GM23338 (cell line): ENCODE data around the gene CR2. TPM values are rescaled to one million over a fixed set of nuclear protein-coding genes. Genes with fewer than 3 reads are reported as not detected.

Experiments used
- ATAC-seq: fragments of 200-7000 bp; cut with Tn5 transposase; 3 replicates; pipeline ENCODE4 v1.9.1; 2020
- DNase-seq: peaks from one replicate; pipeline ENCODE4 v3.0.0-alpha.2; 2015; ENCODE audit warnings: low spot score
- H2AFZ ChIP-seq: fragments of 200-600 bp; sonication (generic); 2 replicates; pipeline ENCODE4 v1.8.0; 2016; ENCODE audit warnings: antibody characterized with exemption, mild to moderate bottlenecking, moderate library complexity
- H3F3A ChIP-seq: fragments of 200-600 bp; sonication (generic); replicated peaks from 2 replicates; pipeline ENCODE4 v1.8.0; 2017; ENCODE audit warnings: antibody characterized with exemption, mixed run types, low read depth
- H3K27ac ChIP-seq: fragments of 200-600 bp; sonication (generic); 2 replicates; pipeline ENCODE4 v1.6.1; 2016; ENCODE audit warnings: low read depth
- H3K27me3 ChIP-seq: fragments of 200-600 bp; sonication (generic); 2 replicates; pipeline ENCODE4 v1.8.0; 2016; ENCODE audit warnings: mild to moderate bottlenecking, mixed run types, moderate library complexity; ENCODE audit not compliant: insufficient read depth
- H3K36me3 ChIP-seq: fragments of 200-600 bp; sonication (generic); 2 replicates; pipeline ENCODE4 v1.8.0; 2016; ENCODE audit warnings: mild to moderate bottlenecking; ENCODE audit not compliant: insufficient read depth
- H3K4me1 ChIP-seq: fragments of 200-600 bp; sonication (generic); 2 replicates; pipeline ENCODE4 v1.8.0; 2016; ENCODE audit warnings: mild to moderate bottlenecking, moderate library complexity; ENCODE audit not compliant: insufficient read depth
- H3K4me2 ChIP-seq: fragments of 200-600 bp; sonication (generic); 2 replicates; pipeline ENCODE4 v1.7.1; 2017; ENCODE audit warnings: mixed run types
- H3K4me3 ChIP-seq: fragments of 200-600 bp; sonication (generic); 2 replicates; pipeline ENCODE4 v1.6.1; 2016; ENCODE audit warnings: mixed run types
- H3K79me2 ChIP-seq: fragments of 200-600 bp; sonication (generic); replicated peaks from 2 replicates; pipeline ENCODE4 v1.8.0; 2017; ENCODE audit warnings: mild to moderate bottlenecking; ENCODE audit not compliant: insufficient read depth
- H3K9me2 ChIP-seq: fragments of 200-600 bp; sonication (generic); 2 replicates; pipeline ENCODE4 v1.8.0; 2017; ENCODE audit not compliant: insufficient read depth
- H4K20me1 ChIP-seq: fragments of 200-600 bp; sonication (generic); replicated peaks from 2 replicates; pipeline ENCODE4 v1.8.0; 2017; ENCODE audit warnings: mild to moderate bottlenecking; ENCODE audit not compliant: insufficient read depth
- H3K27ac Mint-ChIP-seq: 2 replicates; pipeline ENCODE4 v1.8.0; 2020; ENCODE audit warnings: inconsistent platforms, mild to moderate bottlenecking, moderate library complexity, mixed read lengths
- H3K27me3 Mint-ChIP-seq: 3 replicates; pipeline ENCODE4 v1.8.0; 2022; ENCODE audit warnings: low read depth, mild to moderate bottlenecking, moderate library complexity, mixed read lengths, inconsistent platforms; ENCODE audit not compliant: insufficient read depth, poor library complexity
- H3K36me3 Mint-ChIP-seq: 3 replicates; pipeline ENCODE4 v1.8.0; 2021; ENCODE audit warnings: low read depth, mild to moderate bottlenecking, inconsistent platforms, moderate library complexity, mixed read lengths
- H3K4me1 Mint-ChIP-seq: 3 replicates; pipeline ENCODE4 v1.8.0; 2020; ENCODE audit warnings: mild to moderate bottlenecking, inconsistent platforms, mixed read lengths
- H3K4me3 Mint-ChIP-seq: 3 replicates; pipeline ENCODE4 v1.8.0; 2021; ENCODE audit warnings: moderate library complexity, mild to moderate bottlenecking, inconsistent platforms, mixed read lengths
- H3K9me3 Mint-ChIP-seq: 3 replicates; pipeline ENCODE4 v1.8.0; 2020; ENCODE audit warnings: moderate library complexity, mild to moderate bottlenecking, inconsistent platforms, mixed read lengths
- CREB1 ChIP-seq: fragments of 250-450 bp; sonication (Bioruptor Pico); IDR thresholded peaks from 2 replicates; pipeline ENCODE4 v1.5.0; 2020; ENCODE audit warnings: low read depth, mild to moderate bottlenecking, moderate library complexity
- CTCF ChIP-seq, 2 experiments: fragments of 200-600 bp in 1 of 2; sonication (generic) in 1 of 2; conservative IDR thresholded peaks; 2 replicates each; pipeline versions ENCODE4 v1.5.1 to v1.6.1; 2016 to 2017; ENCODE audit warnings: antibody characterized with exemption in 2 of 2, low read depth in 2 of 2, mild to moderate bottlenecking in 2 of 2, moderate library complexity in 1 of 2
- EZH2phosphoT487 ChIP-seq: fragments of 200-600 bp; sonication (generic); IDR thresholded peaks from one replicate; pipeline ENCODE4 v1.8.1; 2018; ENCODE audit warnings: antibody characterized with exemption; ENCODE audit not compliant: unreplicated experiment
- JUNB ChIP-seq: IDR thresholded peaks from one replicate; pipeline ENCODE4 v1.6.1; 2016; ENCODE audit warnings: antibody characterized with exemption; ENCODE audit not compliant: unreplicated experiment
- NANOG ChIP-seq: IDR thresholded peaks from 2 replicates; pipeline ENCODE4 v1.6.1; 2016; ENCODE audit warnings: antibody characterized with exemption, borderline replicate concordance
- REST ChIP-seq: IDR thresholded peaks from one replicate; pipeline ENCODE4 v1.6.1; 2018; ENCODE audit warnings: antibody characterized with exemption; ENCODE audit not compliant: unreplicated experiment
- STAT1 ChIP-seq: IDR thresholded peaks from one replicate; pipeline ENCODE4 v1.6.1; 2016; ENCODE audit warnings: antibody characterized with exemption; ENCODE audit not compliant: unreplicated experiment
- ZNF114 ChIP-seq: fragments of 250-450 bp; sonication (Bioruptor Pico); IDR thresholded peaks from 2 replicates; pipeline ENCODE4 v1.5.0; 2020; ENCODE audit warnings: mild to moderate bottlenecking, moderate library complexity
- ZNF331 ChIP-seq: fragments of 250-450 bp; sonication (Bioruptor Pico); IDR thresholded peaks from 2 replicates; pipeline ENCODE4 v1.5.0; 2020; ENCODE audit warnings: low read depth, mild to moderate bottlenecking, moderate library complexity
- polyA plus RNA-seq: library from polyadenylated mRNA; unstranded; fragments of >200 nt; fragmentation: Nextera tagmentation; extraction: Ambion mirVana; gene quantifications from 2 replicates; pipeline ENCODE4 v1.2.1, GENCODE V29; 2016
- total RNA-seq: library from RNA; depleted of rRNA; stranded (reverse); fragments of >200 nt; shearing (Covaris generic); gene quantifications from 2 replicates; pipeline ENCODE4 v1.2.3, GENCODE V29; 2014
- TF ChIP-seq, protein P1 (sequence below): fragments of 250-450 bp; sonication (Bioruptor Pico); IDR thresholded peaks from 2 replicates; pipeline ENCODE4 v1.5.0; 2020; ENCODE audit warnings: mild to moderate bottlenecking, moderate library complexity

CR2 gene
- total and polyA plus RNA-seq, 2 experiments from 2014 or later, result 2.7 to 5.4 TPM

- TF ChIP-seq ZNF331 (CRISPR knock-in tag) (no peak), STAT1 (no peak), JUNB (no peak), REST (no peak)
These were observed 43.8 kb downstream of the CR2 start (continued) for GRCh38 chr1:207497941-207498340.

DNA sequence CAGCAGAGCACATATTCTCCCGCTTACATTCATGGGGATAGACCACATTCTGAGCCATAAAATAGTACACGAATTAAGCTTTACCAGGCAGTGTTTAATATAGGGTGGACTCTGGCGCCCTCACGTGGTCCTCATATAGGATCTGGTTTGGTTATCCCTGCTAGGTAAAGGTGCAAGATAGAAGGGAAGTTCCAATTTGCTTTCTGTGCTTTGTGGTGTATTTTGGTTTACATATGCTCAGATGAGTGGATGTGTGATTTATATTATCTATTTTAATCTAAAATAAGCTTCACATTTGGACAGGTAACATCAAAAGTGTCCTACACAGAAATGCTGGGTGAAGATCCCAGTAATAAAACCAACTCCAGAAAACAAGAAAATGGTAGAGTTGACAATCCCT lies 45.4 kb downstream of the CR2 start:
- no peaks in the 10 kb centered on the region for H3K79me2 ChIP-seq
- H2AFZ ChIP-seq, result no peak overlapping the region
- H3K36me3 Mint-ChIP-seq, result no peaks in the 10 kb centered on the region
- H3K4me1 ChIP-seq, result peaks cover 5% of the 10 kb centered on the region
- H3K4me3 ChIP-seq, result no peak overlapping the region
- H3K27ac ChIP-seq, result no peak overlapping the region
- H3F3A ChIP-seq, result 0 out of 2 replicates have a peak, but pooled peaks cover 4% of the 10 kb centered on the region
- H3K9me2 ChIP-seq, result no peaks in the 10 kb centered on the region
- ATAC-seq (peak; percentile 45), DNase-seq (peak; percentile 84)
- H3K4me3 Mint-ChIP-seq, result no peak overlapping the region
- H3K27me3 ChIP-seq, result peaks cover 38% of the 10 kb centered on the region
- H3K36me3 ChIP-seq, result no peaks in the 10 kb centered on the region
- H3K9me3 Mint-ChIP-seq, result no peaks in the 10 kb centered on the region
- H3K4me1 Mint-ChIP-seq, result peaks cover 6% of the 10 kb centered on the region
- peaks cover 27% of the 10 kb centered on the region for H3K27me3 Mint-ChIP-seq
- no peaks in the 10 kb centered on the region for H4K20me1 ChIP-seq
- H3K4me2 ChIP-seq, result no peak overlapping the region
- TF ChIP-seq EZH2phosphoT487 (no peak), CTCF (conservative IDR thresholded peaks at IDR 0.05; ENCODE audit: low read depth in 2 of 2) (peak; percentile 94 to 98)
- H3K27ac Mint-ChIP-seq, result no peak overlapping the region

DNA sequence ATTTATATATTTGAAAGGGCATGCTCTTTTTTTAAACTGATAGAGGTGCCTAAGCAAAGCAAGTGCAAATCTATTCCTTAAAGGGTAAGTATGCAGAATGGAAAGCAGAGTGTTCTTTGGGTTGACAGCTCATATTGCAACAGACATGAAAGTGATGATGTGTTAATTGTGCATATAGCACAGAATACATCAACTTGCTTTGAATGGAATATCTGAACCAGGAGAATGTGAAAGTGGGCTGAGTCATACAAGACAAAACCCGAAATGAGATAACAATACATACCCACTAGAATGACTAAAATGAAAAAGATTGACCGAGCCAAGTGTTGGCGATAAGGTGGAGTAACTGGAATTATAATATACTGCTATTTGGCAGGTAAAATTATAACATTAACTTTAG lies 46.2 kb downstream of the CR2 start:
- peaks cover 5% of the 10 kb centered on the region for H3K4me1 Mint-ChIP-seq
- Histone ChIP-seq H3K27me3 (peaks cover 31% of the 10 kb centered on the region), H2AFZ (no peak overlapping the region), H4K20me1 (no peaks in the 10 kb centered on the region), H3K4me2 (no peak overlapping the region), H3K36me3 (no peaks in the 10 kb centered on the region), H3K9me2 (peaks cover 2% of the 10 kb centered on the region; the same call in 1 of the 2 replicates), H3K4me3 (no peak overlapping the region), H3F3A (0 out of 2 replicates have a peak, but pooled peaks cover 4% of the 10 kb centered on the region), H3K79me2 (no peaks in the 10 kb centered on the region), H3K27ac (no peak overlapping the region), H3K4me1 (peaks cover 3% of the 10 kb centered on the region)
- no peaks in the 10 kb centered on the region for H3K36me3 Mint-ChIP-seq
- ATAC-seq (no peak), DNase-seq (no peak)
- H3K4me3 Mint-ChIP-seq, result no peak overlapping the region
- no peaks in the 10 kb centered on the region for H3K9me3 Mint-ChIP-seq
- H3K27me3 Mint-ChIP-seq, result peaks cover 22% of the 10 kb centered on the region
- no peak overlapping the region for H3K27ac Mint-ChIP-seq
- TF ChIP-seq ZNF331 (CRISPR knock-in tag) (no peak), ZNF114 (no peak), CREB1 (CRISPR knock-in tag) (no peak), NANOG (no peak)
- TF ChIP-seq, protein P1, sequence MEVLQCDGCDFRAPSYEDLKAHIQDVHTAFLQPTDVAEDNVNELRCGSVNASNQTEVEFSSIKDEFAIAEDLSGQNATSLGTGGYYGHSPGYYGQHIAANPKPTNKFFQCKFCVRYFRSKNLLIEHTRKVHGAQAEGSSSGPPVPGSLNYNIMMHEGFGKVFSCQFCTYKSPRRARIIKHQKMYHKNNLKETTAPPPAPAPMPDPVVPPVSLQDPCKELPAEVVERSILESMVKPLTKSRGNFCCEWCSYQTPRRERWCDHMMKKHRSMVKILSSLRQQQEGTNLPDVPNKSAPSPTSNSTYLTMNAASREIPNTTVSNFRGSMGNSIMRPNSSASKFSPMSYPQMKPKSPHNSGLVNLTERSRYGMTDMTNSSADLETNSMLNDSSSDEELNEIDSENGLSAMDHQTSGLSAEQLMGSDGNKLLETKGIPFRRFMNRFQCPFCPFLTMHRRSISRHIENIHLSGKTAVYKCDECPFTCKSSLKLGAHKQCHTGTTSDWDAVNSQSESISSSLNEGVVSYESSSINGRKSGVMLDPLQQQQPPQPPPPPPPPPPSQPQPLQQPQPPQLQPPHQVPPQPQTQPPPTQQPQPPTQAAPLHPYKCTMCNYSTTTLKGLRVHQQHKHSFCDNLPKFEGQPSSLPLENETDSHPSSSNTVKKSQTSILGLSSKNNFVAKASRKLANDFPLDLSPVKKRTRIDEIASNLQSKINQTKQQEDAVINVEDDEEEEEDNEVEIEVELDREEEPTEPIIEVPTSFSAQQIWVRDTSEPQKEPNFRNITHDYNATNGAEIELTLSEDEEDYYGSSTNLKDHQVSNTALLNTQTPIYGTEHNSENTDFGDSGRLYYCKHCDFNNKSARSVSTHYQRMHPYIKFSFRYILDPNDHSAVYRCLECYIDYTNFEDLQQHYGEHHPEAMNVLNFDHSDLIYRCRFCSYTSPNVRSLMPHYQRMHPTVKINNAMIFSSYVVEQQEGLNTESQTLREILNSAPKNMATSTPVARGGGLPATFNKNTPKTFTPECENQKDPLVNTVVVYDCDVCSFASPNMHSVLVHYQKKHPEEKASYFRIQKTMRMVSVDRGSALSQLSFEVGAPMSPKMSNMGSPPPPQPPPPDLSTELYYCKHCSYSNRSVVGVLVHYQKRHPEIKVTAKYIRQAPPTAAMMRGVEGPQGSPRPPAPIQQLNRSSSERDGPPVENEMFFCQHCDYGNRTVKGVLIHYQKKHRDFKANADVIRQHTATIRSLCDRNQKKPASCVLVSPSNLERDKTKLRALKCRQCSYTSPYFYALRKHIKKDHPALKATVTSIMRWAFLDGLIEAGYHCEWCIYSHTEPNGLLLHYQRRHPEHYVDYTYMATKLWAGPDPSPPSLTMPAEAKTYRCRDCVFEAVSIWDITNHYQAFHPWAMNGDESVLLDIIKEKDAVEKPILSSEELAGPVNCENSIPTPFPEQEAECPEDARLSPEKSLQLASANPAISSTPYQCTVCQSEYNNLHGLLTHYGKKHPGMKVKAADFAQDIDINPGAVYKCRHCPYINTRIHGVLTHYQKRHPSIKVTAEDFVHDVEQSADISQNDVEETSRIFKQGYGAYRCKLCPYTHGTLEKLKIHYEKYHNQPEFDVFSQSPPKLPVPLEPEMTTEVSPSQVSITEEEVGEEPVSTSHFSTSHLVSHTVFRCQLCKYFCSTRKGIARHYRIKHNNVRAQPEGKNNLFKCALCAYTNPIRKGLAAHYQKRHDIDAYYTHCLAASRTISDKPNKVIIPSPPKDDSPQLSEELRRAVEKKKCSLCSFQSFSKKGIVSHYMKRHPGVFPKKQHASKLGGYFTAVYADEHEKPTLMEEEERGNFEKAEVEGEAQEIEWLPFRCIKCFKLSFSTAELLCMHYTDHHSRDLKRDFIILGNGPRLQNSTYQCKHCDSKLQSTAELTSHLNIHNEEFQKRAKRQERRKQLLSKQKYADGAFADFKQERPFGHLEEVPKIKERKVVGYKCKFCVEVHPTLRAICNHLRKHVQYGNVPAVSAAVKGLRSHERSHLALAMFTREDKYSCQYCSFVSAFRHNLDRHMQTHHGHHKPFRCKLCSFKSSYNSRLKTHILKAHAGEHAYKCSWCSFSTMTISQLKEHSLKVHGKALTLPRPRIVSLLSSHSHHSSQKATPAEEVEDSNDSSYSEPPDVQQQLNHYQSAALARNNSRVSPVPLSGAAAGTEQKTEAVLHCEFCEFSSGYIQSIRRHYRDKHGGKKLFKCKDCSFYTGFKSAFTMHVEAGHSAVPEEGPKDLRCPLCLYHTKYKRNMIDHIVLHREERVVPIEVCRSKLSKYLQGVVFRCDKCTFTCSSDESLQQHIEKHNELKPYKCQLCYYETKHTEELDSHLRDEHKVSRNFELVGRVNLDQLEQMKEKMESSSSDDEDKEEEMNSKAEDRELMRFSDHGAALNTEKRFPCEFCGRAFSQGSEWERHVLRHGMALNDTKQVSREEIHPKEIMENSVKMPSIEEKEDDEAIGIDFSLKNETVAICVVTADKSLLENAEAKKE (CRISPR knock-in tag), result no peak
